SK-N-MC (cell line): Measurements from ENCODE around the gene TMEM141.

Source experiments
- EZH2 ChIP-seq: fragments of 200-600 bp; sonication (generic); IDR thresholded peaks from one replicate; pipeline ENCODE4 v1.6.1; 2017; ENCODE audit warnings: antibody characterized with exemption
- POLR2AphosphoS5 ChIP-seq: IDR thresholded peaks from 2 replicates; pipeline ENCODE4 v1.6.1; 2012; ENCODE audit warnings: mild to moderate bottlenecking, low read depth, low read length, borderline replicate concordance

- peak; percentile 94 for TF ChIP-seq POLR2AphosphoS5
- no peak for TF ChIP-seq EZH2
Observed at GRCh38 chr9:136790640-136791515, at the start of gene TMEM141.
